ENCODE data around the gene CFAP74. TPM values are rescaled to one million over a fixed set of nuclear protein-coding genes. Genes with fewer than 3 reads are reported as not detected.

The CFAP74 gene
- total RNA-seq, 1 donor from 2014 or later: not detected

DNA sequence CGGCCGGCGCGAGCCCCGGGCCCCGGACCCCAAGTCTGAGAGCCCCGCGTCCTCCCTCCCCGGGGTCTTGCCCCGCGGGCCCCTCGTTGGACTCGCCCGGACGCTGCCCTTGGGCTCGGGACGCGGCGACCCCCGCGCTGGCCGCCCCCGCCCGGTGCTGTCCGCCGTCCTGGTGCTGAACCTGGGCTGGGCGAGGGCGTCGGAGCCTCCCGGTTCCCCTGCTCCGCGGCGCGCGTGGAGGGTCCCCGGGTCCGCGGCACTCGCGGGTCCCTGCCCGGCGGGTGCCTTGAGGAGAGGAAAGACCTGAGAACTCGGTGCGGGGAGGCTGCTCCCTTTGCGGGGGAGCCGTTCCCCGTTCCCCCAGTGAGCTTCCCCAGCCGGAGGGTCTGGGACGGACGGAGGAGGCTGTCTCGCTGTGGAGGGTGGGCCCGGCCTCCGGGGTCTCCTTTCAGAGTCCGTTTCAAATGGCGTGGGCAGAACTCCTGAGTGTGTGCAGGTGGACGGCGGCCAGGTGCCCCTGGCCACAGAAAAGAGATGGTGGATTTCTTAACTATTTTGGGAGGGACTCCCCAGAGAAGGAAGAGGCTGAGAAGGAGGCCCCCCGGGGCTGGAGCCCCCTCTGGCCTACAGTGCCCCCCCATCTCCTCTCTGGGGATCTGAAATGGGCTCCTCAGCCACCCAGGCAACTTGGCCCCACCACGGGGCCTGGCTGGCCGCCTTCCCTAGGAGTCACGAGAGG lies 16.2 kb upstream of the CFAP74 start:
- TF ChIP-seq, protein P1, sequence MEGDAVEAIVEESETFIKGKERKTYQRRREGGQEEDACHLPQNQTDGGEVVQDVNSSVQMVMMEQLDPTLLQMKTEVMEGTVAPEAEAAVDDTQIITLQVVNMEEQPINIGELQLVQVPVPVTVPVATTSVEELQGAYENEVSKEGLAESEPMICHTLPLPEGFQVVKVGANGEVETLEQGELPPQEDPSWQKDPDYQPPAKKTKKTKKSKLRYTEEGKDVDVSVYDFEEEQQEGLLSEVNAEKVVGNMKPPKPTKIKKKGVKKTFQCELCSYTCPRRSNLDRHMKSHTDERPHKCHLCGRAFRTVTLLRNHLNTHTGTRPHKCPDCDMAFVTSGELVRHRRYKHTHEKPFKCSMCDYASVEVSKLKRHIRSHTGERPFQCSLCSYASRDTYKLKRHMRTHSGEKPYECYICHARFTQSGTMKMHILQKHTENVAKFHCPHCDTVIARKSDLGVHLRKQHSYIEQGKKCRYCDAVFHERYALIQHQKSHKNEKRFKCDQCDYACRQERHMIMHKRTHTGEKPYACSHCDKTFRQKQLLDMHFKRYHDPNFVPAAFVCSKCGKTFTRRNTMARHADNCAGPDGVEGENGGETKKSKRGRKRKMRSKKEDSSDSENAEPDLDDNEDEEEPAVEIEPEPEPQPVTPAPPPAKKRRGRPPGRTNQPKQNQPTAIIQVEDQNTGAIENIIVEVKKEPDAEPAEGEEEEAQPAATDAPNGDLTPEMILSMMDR (conservative IDR thresholded peaks at IDR 0.05; ENCODE audit: low read depth, low read length): no peak
- DNase-seq (ENCODE audit: low read depth): no peak
- H3K4me3 ChIP-seq (ENCODE audit: low read depth, low read length): no peak overlapping the region

DNA sequence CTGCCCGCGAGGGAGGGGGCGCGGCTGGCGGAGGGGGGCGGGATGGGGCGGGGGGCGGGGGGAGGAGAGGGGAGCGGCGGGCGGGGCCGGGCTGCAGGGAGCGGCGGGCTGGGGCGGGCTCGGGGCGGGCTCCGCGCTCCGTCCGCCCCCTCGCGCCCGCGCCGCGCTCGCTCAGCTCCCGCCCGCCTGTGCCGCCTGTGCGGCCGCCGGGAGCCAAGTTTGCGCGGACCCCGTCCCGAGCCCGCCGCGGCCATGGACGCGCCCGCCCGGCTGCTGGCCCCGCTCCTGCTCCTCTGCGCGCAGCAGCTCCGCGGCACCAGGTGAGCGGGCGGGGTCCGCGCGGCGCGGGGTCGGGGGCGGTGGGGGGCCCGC lies 15.6 kb upstream of the CFAP74 start, which contains the start of gene GABRD:
Gene GABRD (plus strand): TSS at position 174 of the 372 bp plus-strand sequence. CDS start 79 bp downstream, at position 253.
- TF ChIP-seq, protein P1 (conservative IDR thresholded peaks at IDR 0.05; ENCODE audit: low read depth, low read length): no peak

DNA sequence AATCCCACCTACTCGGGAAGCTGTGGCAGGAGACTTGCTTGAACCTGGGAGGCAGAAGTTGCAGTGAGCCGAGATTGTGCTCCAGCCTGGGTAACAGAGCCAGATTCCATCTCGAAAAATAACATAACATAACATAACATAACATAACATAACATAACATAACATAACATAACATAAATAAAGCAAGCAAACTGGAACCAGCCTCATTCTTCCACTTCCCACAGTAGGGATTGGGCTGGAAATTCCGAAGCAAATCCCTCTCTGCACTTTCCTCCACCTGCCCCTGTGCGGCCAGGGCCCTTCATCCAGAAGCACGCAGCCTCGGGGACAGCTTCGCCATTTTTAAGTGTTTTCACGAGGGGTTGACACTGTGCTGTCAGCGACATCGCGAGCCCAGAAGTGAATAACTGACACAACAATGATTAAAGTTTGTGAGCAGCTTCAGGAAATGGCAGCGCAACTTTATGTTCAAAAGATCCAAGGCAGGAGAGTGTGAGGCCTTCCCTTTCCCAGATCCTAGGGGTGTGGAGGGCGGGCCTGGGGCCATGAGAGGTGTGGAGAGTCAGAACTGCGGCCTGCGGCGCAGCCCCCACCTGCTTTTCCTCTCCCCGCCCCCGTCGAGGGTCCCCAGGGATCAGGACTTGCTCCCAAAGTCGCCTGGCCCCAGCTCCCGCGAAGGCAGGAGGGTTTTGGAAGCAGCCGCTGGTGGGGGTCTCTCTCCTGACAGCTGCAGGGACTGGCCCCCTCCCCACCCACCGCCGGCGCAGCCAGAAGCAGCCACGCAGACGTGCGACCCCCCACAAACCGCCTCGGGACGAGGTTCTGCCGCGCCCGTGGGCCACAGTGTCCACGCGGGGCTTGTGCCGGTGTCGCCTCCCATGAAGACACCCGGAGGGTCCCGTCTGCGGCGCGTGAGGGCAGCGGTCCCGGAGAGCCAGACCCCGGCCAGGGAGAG lies 14.9 kb upstream of the CFAP74 start:
- DNase-seq (ENCODE audit: low read depth): no peak
- TF ChIP-seq, protein P1 (conservative IDR thresholded peaks at IDR 0.05; ENCODE audit: low read depth, low read length): no peak
- H3K4me3 ChIP-seq (ENCODE audit: low read depth, low read length): no peak overlapping the region

More for the DNA sequence above, 15.6 kb upstream of the CFAP74 start, which contains the start of gene GABRD:
- DNase-seq (ENCODE audit: low read depth): no peak
- no peak within 1 kb of the TSS for H3K4me3 ChIP-seq (ENCODE audit: low read depth, low read length)

DNA sequence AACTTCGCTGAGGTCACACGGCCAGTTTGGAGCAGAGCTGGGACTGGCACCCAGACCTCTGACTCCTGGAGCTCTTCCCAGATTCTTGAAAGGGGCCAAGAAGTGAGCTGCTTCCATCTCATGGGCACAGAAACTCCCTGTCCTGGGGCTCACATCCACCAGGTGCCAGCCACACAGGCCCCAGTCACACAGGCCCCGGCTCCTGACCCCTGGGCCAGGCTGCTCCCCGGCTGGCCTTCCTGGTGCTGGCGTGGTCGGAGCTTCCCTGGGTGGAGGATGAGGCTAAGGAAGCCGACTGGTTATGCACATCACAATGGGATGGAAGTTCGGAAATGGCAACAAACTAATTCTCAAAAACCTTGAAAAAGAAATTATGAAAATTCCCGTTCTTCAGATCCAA lies 12.5 kb upstream of the CFAP74 start:
- no peak overlapping the region for H3K4me3 ChIP-seq (ENCODE audit: low read depth, low read length)
- TF ChIP-seq, protein P1 (conservative IDR thresholded peaks at IDR 0.05; ENCODE audit: low read depth, low read length): no peak
- DNase-seq (ENCODE audit: low read depth): no peak

DNA sequence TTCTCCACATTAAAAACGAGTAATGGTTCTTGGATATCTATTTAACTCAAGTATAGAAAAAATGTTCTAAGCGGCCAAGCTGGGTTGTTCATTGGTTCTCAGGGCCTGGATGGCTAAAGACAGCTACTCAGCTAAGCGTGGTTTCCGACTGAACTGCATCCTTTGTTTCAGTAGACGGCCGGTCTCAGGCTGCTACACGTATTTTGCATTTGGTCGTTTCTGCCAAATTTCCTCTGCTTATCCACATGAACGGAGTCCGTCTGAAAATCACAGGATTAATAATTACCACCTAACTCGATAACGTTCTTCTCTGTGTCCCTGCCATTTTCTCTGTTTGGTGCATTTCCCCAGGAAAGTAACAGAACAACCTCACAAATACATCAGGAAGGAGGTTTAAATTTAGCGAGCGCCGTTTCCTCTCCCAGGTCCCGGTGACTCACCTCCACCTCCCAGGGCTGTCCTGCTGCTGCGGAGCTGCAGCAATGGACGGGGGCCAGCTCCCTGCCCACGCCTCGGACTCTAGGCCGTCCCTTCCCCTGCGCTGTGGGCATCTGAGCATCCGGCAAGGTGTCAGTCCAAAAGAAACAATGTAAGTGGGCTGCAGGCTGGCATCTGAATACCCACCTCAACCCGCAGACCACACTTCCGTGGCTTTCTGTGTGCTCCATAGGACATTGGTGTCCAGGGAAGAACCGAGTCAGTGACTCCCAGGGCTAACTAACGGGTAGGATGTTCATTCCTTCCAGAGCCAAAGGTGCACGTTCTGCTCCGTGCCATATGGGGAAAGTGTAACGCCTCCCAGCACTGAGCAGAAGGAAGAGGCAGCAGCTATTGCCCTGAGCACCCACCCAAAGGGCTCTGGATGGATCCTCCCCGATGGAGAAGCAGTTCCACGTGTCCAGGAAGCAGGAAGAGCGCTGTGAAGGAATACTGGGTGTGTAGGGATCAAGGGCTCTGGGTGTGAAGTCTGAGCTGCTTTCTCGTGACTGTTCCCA lies 11.5 kb upstream of the CFAP74 start:
- DNase-seq (ENCODE audit: low read depth): no peak
- TF ChIP-seq, protein P1 (conservative IDR thresholded peaks at IDR 0.05; ENCODE audit: low read depth, low read length): no peak

DNA sequence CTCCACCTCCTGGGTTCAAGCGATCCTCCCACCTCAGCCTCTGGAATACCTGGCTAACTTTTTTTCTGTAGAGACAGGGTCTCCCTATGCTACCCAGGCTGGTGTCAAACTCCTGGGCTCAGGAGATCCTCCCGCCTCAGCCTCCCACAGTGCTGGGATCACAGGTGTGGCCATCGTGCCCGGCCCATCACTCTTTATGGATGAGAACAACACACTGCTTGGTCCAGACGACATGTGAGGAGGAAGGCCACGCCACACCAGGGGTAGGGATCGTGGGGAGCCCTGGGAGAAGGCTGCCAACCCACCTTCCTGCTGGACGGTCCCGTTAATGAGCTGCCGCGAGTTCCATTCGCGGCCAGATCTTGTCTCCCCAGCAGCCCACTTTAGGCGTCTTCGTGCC lies 10.6 kb upstream of the CFAP74 start:
- no peak overlapping the region for H3K4me3 ChIP-seq (ENCODE audit: low read depth, low read length)
- TF ChIP-seq, protein P1 (conservative IDR thresholded peaks at IDR 0.05; ENCODE audit: low read depth, low read length): no peak
- no peak for DNase-seq (ENCODE audit: low read depth)

More for the DNA sequence above, 11.5 kb upstream of the CFAP74 start:
- H3K4me3 ChIP-seq (ENCODE audit: low read depth, low read length): no peak overlapping the region

Measured in epithelial cell of proximal tubule (primary cell).